ENCODE results near the gene APOA4.

APOA4 gene
- total RNA-seq: 0 reads per million in 4 donors

DNA sequence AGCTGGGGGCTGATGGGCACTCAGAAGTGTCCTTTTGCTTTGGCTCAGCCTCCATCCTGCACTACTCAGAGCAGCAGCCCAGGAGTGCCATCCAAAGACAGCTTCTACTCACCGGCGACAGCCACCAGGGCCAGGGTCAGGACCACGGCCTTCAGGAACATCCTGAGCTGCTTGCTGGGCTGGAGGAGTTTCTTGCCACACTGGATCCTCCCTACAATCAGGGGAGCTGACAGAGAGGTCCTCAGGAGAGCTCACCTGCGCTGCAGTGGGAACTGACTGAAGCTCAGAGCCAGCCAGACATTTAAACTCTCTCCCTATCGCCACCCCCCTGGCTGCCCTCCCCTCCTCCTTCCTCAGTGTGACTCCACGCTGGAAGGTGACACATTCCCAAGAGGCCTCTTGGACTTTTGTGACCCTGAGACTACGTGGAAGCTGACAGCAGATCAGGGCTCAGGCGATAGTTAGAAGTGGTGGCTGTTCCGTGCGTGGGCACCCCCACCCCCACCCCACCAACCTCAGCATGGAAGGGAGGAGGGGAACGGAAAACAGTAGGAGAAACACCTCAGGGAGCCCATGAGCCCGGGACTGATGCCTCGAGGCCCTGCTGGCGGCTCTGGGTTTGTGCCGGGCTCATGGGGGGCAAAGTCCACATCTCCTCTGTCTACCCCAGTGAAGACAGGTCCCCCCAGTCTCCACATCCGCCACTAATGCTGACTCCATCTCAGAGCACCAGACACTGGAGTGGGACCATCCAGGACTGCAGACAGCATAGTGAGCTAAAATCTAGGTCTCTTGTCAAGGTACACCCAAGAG lies at the start of gene APOA4:
Gene APOA4, minus strand, starts transcription at position 274 of the 813 bp plus-strand sequence. Its CDS starts 113 bp downstream, at position 161.
- DNase-seq: no peak

DNA sequence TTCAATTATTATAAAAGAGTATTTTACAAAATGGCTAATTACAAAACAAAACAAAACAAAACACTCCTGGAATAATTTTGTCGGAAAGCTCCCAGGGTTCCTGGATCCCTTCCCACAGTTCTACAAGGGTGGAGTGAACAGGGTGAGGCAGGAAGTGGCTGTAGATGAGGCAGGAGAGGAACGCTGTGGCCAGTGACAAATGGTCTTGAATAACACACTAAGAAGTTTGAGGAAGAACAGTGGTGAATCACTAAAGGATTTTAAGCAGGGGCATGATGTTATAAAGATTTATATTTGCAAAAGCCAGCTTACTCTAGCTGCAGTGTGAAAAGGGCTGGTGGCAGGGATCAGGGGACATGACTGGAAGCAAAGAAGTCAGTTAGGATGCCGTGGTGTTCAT lies 48.1 kb upstream of the APOA4 start:
- DNase-seq: no peak

DNA sequence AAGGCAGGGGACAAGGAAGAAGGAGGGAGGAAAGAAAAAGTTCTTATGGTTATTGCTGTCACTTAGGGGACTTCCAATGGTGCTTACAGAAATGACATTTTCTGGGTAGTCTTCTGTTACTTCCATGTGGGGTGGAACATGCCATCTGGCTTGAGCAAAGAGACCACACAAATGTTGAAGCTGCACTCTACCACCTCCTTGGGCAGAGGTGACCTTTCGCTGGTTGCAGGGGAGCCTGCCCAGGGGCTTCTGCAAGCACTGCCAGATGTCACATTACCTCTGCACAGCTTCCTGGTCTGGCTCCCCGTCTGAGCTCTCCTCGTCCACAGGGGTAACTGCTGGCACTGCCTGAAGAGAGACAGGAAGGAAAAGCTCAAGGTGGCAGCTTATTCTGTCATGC lies 47.0 kb upstream of the APOA4 start:
- DNase-seq: peak in 1 of 5 donors; percentile 33

DNA sequence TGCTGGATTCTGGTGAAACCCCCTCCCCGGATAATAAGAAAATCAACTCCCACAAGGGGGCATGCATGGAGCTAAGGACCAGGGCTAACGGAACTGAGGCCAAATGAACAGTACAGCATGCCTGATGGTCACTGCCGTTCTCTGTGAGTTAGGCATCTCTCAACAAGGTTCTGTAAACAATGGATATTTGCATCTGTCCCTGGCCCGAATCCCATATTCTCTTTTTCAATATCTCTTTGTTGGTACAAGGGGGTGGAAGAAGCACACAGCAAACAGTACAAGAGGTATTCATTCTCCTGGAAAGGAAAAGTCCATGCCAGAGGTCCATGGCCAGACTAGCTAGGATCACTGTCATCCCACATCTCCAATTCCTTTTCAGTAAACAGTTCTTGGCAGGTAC lies 46.5 kb upstream of the APOA4 start:
- DNase-seq: no peak

DNA sequence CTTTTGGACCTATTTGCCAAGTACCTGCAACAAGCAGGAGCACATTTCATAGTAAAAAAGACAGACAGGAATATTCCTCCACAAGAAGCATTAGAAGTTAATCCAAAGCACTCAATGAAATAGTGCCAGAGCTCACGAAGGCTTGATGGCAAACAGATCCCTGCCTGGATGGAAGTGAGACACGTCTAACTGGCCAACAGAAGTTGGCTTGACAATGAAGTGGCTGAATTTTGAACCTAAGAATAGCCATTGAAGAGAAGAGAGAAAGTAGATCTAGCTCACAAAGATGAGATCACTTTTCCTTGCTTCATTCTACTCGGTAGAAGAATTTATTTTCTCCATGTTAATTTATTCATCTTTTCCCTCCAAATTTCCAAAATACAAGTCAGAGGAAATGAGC lies 45.0 kb upstream of the APOA4 start:
- DNase-seq: no peak

DNA sequence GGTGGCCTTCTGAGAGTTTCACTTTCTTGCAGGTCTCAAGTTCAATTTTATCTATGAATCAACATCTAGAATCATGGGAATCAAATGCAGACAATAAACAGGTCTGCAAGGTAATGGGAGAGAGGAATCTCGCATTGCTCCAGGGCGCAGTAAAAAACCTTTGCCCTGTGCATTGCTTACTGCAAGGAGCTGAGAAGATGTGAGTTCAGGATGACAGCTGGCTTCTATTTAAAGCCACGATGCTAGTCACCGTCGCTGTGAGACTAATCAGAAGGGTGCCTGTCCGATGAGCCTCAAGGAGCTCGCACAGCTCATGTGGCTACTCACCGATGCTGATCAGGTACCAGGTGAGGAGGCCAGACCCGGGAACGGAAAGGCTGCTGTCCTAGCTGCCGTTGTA lies 44.5 kb upstream of the APOA4 start:
- no peak for DNase-seq

DNA sequence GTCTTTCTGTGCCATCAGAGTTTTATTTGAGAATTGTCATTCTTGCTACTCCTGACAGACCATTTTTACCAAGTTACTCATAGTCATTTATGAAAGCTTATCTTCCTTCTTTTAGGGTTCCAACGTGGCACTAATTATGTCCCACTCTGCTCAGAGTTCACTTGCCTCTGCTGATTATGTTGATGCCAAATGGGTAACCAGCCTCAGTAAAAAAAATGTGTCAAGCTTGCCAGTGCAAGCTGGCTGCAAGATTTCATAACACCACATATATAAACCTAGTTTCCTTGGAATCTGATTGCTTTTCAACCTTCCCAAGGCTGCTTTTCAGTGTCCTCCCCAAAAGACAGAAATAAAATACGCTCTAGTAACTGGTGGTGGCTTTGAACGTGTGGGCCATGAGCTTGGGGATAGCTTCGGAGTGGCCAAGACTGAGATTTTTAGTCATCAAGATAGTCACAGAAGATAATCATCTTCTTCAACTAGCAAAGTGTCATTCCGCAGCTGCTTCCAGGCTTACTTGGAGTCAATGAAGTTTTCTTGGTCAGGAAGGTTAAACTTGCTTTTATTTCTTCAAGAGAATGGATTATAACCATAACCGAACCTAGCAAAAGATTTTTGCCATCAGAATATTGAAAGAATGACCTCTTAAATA lies 43.8 kb upstream of the APOA4 start:
- no peak for DNase-seq

DNA sequence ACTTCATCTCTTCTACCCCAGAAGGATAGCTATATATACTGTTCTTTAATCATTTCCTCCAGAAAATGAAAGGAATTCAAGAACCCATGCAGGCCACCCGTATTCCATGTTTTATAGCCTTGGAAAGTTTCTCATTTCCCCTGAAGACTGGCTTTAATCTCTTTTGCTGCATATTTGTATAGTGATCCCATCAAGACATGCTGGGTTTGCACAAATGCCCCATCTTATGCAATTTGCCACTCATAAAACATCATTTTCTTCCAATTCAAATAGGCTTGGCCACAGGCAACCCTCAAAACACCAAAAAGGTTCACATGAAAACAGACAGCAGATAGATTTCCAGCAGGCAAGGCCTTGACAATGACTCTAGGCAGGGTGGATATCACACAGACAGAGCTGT lies 42.6 kb upstream of the APOA4 start:
- no peak for DNase-seq

DNA sequence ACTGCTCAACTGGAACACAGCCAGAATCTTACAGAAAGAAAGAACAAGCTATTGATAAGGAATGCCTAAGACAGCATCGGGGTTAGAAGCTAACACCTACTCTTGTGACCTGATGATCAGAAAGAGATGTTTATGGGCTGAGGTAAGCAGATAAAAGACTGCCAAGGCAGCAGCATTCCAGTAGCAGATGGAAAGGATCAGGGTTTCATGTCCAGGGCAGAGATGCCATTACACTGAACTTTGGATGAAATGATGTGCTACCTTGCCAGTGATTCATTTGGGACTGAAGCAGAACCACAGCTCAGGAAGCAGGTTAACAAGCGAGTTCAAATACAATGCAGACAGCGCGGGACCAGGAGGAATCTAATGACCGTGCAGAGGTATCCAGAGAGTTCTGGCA lies 41.4 kb upstream of the APOA4 start:
- no peak for DNase-seq

DNA sequence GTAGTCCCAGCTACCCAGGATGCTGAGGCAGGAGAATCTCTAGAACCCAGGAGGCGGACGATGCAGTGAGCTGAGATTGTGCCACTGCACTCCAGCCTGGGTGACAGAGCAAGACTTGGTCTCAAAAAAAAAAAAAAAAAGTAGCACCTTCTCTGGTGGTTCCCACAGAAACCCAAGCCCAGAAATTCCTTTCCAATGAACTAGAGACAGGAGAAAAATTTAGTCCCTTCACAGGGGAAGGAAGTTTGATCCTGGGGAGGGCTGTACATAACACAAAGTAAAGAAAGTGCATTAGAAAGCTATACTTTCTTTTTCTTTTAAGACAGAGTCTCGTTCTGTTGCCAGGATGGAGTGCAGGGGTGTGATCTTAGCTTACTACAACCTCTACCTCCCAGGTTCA lies 39.8 kb upstream of the APOA4 start:
- no peak for DNase-seq

DNA sequence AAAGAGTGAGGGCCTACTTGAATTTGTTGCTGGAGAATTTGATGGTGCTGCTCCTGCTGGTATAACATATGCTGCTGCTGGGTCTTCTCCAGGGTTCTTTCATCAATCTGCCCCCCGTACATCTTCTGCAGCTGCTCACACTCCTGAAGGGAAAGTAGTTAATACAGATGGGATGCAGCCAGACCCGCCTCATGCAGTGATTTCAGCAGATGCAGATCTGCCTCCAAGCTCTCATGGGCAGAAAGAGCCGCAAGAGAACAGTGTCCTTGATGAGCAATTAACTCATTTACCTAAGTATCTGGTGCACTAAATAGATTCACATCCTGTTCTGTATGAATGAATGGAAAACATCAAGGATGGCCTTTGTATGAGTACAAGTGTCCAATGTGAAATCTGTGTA lies 39.1 kb upstream of the APOA4 start:
- DNase-seq: no peak

DNA sequence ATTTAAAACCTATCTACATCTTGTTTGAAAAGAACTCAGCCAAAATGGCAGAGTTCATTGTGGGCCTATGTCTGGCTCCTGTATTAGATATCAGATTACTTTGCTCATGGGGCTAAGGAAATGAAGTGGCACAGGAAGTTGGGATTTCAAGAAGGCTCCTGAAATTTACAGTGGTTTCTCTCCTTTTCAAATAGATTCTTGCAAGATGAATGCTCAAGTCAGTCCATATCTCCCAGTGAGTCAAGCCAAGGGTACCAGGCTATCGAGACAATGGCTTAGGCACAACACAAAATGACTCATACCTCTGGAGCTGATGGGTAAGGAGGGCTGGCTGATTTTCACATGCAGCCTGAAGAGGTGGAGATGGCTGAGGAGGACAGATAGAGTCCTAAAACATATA lies 38.4 kb upstream of the APOA4 start:
- no peak for DNase-seq

DNA sequence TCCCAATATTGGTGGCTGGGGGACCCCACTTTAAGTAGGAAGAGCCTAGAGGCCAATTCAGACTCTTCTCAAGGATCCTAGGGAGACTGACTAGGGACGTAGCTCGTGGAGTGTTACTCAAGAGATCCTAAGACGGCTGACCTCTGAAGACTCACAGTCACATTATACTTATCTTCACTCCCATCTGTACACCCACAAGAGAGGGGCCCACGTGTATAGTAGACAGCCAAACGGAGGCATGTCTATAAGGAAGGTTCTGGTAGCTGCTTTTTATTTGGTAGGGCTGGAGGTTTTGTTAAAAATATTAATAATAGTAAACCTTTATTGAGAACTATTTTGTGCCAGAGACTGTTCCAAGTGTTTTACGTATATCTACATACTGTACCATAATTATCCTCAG lies 37.2 kb upstream of the APOA4 start:
- DNase-seq: no peak

DNA sequence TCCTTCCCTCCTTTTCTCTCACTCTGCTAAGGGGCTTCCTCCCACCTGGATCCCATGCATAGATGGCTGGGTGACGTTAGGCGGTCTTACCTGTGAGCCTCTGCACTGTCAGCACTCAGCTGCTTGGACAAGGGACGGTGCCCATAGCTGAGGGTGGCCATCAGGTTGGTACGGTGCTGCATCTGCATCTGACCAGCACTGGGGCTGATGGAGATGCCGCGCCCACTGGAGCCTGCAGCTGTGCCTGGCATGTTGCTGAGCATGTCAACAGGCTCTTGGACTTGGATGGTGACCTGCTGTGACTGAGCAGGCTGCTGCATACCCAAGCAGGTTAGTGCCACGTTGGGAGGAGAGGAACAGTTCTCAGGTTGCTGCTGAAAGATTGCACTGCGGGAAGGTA lies 36.1 kb upstream of the APOA4 start:
- no peak for DNase-seq

DNA sequence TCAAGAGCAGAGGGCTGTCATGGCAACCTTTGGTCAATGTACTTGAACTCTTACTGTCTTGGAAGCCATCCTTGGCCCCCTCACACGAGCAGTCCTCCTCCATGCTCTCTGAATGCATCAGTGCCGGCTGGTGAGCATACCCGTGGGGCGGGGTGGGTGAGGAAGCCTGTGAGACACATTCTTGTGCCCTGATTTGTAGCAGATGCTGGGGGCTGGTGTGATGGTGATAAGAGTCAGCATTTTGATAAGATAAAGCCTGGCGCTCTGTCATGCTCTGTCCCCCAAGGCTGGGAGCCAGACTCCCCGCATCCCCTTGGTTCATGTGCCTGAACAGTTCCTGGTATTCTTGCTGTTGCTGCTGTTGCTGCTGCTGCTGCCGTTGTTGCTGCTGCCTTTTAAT lies 34.8 kb upstream of the APOA4 start:
- no peak for DNase-seq

DNA sequence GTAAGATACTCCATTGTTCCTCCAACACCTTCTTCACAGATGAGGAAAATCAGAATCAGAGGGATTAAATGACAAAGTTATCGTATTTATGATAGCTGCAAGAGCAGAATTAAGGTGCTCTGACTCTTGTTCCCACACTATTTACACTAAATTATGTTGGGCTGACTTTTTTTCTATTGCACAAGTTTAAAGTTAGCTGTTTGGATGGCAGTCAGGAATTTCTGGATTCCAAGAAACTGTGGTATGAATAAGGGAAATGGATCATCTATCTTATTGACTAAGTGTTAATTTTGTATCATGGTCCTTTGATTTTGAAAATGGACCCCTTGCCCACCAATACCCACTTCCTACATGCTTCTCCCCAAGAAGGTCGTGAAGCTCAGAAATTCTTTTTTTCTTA lies 34.2 kb upstream of the APOA4 start:
- DNase-seq: no peak

DNA sequence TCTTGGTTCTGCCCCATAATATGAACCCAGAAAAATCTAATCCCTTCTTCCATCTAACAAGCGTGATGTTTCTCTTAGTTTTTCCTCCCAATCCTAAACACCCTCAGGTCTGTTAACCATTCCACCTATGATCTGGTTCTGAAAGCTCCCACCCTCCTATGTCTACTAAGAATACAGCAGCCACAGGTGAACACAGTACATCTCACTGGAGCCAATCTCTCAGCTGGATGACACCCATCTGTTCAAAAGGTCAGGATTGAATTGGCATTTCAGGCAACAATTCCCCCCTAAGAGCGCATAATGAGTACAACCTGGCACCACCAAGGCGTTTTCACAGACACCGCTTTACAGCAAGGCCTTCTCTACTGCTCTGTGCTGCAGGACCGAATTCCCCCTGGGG lies 33.3 kb upstream of the APOA4 start:
- no peak for DNase-seq

DNA sequence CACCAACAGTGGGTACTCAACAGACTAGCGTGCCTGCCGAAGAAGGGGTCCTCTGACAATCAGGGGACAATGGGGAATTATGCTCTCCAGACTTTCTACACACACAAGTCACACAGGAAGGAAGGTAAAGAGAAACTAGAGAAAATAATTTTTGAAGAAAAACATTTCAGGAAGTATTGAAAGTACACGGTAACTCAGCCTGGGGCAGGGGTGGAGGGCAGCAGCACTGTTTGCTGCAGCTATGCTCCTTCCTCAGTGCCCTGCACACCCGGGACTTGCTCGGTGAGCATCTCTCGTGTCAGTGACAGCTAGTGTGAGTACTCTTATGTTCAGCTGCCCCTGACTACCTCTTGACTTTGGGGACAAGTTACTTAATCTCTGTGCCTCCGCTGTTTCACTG lies 32.3 kb upstream of the APOA4 start:
- peak in 1 of 5 donors; percentile 15 for DNase-seq

DNA sequence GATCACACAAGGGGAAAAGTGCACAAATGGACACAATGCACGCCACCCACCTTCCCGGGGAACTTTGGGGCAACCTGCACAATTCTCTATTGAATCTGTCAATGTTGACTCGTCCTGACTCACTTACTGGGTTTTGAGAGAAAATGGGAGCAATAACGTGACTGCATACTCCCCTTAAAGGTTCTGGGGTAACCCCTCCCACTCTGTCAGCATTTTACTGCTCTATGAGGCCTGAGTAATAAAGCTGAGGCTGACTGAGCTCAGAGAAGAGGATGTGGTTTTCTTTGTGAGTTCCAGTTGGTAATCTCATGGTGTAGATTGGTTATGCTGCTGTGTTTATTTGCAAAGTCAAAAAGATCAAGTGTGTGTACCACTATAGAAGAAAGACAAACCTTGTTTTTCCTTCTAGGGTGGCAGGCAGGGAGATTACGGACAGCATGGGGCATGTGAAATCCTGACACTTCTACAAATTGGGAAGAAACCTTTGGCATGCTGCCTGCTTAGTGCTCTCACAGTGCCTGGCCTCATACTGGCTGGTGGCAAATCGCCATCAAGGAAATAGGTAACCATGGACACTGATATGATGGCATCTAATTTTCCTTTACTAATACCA lies 30.5 kb upstream of the APOA4 start:
- peak in 4 of 5 donors; percentile 29 to 94 (median 46) for DNase-seq

DNA sequence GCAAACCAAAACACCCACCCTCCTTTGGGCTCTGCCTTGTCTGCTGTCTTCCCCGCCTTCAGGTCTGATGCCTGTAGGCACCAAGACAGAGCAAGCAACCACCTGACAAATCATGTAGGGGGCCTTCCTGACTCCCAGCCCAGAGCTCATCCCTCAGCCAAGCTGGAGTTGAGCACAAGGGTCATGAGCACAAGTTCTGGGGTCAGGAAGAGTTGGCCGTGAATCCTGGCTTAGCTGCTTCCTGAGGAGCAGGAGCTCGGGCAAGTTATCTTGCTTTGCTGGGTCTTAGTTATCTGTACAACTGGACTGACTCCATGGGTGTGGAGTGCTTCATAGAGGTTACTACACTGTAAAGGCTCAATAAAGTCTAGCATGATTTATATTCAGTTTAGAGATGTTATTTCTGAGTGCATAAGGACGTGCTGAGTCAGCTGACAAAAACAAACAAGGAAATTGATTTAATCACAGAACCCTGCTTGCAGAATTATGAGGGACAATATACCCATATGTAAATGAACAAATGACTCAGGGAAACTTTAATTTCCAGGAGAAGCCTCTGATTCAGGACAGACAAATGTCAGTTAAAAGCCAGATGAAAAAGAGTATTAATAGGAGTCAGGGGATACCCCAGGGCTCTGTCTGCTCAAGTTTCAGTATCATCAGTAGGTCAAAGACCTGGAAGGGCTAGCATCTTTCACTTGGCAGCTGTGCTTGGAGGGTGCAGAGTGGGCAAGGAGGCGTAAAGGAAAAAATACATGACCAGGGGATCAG lies 29.3 kb upstream of the APOA4 start:
- peak in 1 of 5 donors; percentile 26 for DNase-seq

DNA sequence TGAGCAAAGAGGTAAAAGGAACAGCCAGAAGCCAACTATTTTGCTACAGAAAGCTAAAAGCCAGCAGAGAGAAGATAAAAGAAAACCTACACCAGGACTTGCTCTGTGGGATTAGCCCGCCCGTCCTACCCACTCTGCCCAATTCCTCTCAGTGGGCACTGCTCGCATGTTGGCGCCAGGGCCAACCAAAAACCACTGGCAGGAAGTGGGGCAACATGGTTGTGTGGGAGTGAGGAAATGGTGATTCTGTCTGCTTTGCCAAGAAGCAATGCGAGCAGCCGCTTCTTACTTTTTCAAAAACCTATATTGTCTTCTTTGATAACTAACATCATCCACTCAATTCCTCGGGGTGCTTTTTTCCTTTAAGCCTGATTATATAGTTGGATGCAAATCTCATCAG lies 28.5 kb upstream of the APOA4 start:
- DNase-seq: peak in 4 of 5 donors; percentile 13 to 55 (median 23)

DNA sequence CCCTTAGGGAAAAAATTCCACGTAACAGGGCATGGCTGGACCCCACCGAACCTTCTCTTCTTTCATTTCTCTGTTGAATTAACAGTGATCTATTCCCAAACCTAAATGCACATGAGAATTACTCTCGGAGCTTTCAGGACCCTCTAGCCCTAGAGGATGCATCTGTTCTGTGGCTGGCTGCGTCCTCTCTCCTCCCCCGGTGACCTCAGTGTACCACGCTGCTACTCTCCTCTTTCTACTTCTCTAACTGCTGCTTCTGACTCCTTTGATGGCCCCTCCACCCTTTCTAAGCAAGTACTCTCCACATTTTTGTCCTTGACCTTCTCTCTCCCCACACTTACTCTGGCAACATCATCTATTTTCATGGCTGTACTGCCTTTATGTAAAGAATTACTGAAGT lies 26.4 kb upstream of the APOA4 start:
- no peak for DNase-seq

DNA sequence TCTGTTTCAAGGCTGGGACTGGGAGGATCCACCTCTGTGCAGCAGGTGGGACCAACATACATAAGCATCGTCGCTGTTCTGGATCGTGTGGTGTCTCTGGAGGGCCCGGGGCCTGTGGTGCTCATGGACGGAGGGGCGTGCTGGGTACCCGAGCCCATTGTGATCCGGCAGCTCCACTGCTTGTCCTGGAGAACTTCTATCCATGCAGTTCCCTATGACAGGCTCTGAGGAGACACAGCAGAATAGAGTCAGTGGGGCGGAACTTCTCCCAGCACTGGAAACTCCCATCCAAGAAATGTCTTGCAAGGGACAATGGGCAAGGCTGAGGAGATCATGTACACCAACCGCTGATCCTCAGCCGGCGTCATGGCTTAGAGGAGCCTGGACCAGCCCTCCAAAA lies 26.0 kb upstream of the APOA4 start:
- no peak for DNase-seq

Measured in T-helper 1 cell (primary cell).